LHCN-M2 (cell line): ENCODE results near the gene NFU1. TPM values are rescaled to one million over a fixed set of nuclear protein-coding genes. Genes with fewer than 3 reads are reported as not detected.

Experiments
- DNase-seq: peaks from one replicate; pipeline ENCODE4 v3.0.0-alpha.2; 2012; ENCODE audit warnings: low read depth
- polyA plus RNA-seq: library from polyadenylated mRNA; unstranded; fragments of >200 nt; gene quantifications from one replicate; pipeline ENCODE4 v1.2.1, GENCODE V29; 2012; ENCODE audit warnings: missing spikeins
- total RNA-seq: library from RNA; depleted of rRNA; stranded (reverse); fragments of >200 nt; gene quantifications from 2 replicates; pipeline ENCODE4 v1.2.3, GENCODE V29; 2014; rRNA removed

The NFU1 gene
- 34.9 and 48.0 TPM in 2 replicates for total RNA-seq
- 53.8 TPM for polyA plus RNA-seq

DNA sequence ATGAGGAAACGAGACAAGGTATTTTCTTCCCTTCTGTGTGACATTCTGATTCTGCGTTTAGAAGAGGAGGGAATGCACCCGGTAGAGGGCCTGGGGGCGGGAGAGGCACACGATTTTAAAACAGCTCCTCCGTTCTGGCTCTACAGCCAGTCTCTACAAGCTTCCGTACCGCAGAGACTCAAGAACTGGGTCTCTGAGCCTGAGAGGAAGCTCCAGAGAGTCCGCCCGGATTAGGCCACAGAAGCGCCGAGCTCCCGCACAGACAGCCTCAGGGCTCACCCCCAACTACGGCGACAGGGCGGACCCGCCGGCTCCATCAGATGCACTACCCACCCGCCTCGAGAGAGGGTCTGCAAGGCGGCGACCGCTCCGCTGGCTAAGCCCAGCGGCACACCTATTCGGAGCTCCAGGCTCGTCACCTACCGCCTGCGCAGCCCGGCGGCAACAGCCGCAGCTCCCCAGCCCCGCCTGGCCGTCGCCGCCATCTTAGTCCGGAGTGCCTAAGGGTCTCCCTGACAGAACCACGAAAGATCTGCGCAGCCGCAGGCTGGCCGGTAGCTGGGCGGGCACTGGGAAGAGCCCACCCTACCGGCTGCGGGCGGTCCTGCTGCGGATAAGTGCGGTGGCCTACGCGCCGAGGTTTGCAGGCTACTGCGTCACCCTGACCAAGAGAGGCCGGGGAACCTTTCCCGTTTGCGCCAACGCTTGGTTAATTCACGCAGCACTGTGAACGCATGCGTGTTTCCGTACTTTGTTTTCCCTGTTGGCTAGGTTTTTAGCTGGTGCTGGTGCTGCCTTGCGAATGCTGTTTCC is at the start of gene NFU1:
TSS of gene NFU1 (minus strand) at position 498 of the 813 bp plus-strand sequence. CDS start at position 485, 13 bp downstream.
- DNase-seq: peak; percentile 91

DNA sequence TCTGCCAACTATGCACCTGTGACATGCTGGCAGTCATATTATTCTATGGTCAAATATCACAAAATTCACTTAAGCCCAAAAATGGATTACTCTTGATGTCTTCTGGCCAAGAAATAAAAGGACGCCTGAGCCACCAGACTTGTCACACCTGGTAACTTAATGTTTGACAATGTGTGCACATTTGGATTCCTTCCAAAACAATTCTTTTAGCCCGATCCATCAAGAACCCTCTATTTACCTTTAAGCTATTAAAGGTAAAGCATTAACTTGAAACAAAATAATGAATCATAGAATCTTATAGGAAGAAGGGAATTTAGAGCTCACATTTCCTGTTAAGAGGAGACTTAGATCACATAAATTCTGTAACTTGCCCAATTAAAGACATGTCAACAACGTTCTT is 46.5 kb upstream of the NFU1 start:
- DNase-seq: no peak

DNA sequence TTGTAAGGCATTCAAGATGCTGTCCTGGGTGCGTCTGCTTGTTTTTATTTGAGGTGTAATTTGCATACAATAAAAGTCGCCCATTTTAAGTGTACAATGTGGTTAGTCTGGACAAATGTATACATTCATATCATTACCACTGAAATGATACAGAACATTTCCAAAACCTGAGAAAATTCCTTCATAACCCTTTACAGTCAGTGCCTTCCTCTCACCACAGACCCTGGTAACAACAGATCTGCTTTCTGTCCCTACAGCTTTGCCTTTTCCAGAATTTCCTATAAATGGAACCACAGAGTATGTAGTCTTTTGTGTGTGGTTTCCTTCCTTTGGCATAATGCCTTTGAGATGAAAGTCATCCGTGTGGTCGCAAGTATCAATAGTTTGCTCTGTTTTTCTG is 45.8 kb upstream of the NFU1 start:
- no peak for DNase-seq

DNA sequence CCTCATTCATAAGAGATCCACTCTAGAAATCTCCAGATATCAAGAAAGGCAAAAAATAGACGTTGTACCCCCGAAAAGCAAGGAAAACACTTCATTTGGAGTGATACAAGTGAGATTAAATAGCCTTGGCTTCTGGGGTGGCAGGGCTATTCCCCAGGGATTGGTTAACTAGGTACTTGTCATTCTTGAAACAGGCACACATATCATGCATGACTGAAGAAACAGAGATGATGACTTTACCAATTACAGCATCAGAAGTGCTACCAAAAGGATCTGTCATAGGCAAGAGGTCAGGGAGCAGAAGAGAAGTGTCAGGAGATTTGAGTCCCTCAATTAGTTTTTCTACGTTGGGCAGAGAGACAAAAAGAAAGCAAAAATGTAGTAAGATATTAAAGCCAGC is 45.2 kb upstream of the NFU1 start:
- DNase-seq: no peak

DNA sequence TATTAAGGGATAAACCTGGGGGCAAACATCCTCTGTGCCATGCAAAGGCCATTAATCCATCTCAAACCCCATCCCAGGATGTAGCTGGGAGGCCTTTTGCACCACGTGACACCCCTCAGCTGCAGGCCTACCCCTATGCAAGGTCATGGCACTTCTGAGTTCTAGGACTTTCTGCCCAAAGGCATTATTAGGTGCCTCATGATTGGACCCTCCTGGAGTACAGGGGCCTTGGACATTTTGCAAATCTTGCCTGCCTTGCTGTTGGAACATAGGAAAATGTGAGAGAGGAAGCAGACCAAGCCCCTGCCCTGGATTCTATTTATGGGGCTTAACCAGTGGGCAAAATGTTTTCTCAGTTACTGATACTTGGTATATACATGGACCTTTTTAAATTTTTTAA is 44.2 kb upstream of the NFU1 start:
- no peak for DNase-seq

DNA sequence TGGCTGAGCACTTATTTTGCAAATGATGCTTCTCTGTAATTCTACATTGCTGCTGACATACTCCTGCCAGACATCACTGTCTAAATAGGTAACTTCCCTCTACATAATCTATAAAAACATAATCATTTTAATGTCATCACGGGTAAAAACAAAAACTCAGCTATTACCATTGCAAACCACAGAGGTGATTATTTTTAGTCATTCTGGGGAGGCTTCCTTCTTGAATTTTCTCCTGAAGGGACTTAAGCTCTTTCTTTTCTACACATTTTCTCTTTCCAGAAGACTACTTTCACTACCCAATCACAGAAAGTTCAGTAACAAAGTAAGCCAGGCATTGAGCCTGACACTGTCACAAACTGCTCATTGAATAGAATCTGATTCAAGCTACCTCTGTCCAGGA is 40.4 kb upstream of the NFU1 start:
- DNase-seq: no peak

DNA sequence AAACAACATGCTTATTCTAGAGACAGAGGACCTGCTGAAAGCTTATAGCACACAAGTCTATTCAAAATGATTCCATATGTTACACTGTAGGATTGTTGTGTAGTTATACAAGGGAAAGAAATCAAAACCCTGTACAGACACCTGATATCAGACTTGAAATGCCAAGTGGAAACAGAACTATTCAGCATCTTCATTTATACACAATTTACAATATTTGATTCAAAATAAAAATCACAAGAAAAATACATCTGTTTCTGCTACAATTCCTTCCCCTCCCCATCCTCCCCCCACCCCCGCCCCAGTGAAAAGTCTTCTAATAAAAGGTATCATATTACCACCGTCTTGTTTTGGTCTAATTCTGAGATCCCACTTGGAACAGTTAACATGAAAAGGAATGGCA is 37.5 kb upstream of the NFU1 start:
- no peak for DNase-seq

DNA sequence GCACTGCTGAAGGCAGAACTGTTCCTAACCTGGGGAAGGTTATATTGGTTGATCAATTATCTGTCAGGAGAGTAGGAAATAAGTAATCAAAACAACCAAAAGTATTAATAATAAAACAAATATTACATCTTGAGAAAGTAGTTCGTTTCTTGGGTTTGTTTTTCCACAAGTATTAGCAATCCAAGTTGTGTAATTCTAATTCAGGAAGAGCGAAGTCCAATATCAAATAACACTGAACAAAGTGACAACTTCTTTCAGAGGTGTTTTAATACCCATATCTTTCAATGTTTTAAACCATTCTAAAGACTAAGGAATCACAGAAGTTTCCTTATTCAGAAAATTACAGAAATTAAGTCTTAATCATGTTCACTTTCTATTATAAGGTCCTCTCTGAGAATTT is 34.6 kb upstream of the NFU1 start:
- no peak for DNase-seq

DNA sequence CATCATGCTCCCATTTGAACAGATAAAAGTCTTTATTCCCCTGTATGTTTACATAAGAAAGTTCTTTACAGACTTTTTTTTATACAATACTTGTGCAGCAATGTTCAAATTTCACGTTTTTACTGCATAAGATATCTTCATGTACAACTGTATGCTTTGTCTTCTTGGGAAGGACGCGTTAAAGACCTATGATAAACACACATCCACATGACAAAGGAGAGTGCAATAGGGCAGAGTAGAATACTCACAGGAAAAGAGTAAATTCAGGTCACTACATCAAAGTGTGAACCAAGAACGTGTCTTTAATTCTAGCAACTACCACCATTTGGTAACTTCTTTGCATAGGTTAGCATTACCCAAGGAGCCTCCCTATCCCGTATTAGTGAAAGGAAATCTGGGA is 33.7 kb upstream of the NFU1 start:
- no peak for DNase-seq

DNA sequence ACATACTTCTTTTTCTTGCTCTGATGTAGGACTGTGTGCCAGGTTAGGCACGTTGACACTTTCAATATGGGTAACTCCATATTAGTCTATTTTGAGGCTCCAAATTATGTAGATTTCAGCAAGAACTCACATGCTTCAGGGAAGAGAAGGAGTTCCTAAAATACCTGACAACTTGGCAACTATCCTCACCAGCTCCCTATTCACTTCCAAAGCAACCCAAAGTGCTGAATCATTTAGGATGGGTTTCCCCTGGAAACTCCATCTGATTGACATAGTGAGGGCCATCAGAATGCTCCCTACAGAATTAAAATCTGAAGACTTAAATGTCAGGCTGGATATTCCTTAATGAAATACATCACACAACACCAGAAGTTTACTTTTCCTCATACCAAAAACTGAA is 32.5 kb upstream of the NFU1 start:
- DNase-seq: no peak

DNA sequence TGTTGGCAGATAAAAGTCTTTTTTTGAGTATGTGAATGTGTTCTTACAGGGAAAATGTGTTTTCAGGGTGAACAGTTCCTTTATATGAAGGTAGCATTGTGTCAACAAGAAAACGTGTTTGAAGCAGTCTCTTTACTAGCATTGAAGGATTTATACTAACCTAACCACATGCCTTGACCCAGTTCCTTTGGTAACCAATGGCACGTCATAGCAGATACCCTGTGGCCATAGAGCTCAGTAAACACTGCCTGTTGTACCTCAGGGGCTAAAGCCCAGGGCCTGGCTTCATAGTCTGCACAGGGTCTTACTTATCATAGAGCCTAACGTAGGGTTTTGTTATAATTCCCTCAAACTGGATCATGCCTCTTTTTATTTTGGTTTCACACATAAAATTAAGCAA is 32.1 kb upstream of the NFU1 start:
- no peak for DNase-seq

DNA sequence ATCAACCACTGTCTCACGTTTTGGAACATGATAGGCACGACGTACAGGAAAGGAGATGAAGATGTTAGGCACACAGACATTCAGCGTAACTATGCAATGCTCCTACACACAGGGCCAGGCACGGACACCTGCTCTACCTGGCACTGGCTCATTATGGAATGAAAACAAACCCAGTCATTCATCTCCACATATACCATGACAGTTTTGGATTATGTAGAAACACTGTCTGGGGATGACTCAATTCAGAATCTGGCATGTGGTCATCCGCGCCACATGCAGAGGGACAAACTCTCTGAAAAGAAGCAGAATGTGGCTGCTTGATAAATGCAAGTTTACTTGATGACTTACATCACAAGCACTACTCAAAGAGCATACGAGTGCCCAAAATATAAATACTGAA is 29.5 kb upstream of the NFU1 start:
- peak; percentile 23 for DNase-seq

DNA sequence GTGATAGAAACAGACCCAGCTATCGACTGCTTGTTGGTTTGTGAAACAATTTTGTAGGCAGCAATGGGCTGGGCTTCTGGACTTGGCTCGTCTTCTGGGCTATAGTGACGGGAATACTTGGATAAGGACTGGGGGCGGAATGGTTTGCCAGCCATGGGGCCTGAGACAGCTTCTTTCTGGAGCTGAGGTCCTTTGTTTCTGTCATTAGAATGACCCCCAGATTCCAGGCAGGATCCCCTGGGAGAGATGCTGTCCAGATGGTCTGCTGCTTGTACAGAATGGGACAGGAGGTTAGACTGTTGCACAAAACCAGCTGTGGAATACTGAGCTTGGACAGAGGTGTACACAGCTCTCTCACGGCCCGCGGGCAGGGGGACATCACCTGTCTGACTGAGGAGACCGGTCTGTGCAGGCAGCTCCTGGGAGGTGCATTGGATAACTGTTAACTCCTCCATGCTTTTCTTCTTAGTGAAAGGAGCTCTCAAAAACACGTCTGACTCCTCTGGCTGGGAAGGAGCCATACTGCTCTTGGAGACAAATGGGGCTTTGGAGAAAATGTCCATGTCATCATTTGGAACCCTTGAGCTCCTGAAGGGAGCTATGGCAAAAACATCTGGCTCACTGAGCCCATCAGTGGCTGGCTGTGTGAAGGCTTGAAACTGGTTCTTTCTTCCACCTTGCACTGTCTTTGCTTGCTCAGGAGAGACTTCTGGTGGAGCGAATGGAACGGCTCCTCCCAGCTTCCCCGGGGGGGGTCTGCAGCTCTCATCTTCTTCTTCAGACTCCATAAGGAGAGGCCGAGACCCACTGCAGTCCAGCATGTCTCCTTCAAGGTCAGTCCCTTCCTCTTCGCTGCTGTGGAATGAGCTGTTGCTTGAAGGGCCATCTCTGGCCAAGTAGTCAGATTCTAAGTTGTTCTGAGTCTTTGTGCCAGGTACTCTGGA is 28.6 kb upstream of the NFU1 start:
- DNase-seq: no peak

DNA sequence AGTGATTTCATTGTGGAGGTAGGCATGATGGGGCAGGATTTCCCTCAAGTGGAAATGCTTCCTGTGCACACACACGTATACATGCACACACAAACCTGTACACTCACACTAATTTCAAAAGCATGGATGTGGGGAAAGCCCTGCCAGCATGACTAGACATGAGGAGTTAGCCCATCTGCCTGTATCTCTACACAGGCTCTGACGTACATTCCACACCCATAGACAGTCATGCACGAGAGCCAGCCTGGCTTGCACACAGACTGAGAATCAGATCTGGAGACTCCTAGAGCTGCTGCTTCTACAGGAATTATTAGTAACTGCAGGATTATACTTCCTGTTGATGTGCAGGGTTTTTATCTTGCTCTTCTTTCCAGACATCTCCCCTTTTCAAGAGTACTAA is 27.3 kb upstream of the NFU1 start:
- no peak for DNase-seq

DNA sequence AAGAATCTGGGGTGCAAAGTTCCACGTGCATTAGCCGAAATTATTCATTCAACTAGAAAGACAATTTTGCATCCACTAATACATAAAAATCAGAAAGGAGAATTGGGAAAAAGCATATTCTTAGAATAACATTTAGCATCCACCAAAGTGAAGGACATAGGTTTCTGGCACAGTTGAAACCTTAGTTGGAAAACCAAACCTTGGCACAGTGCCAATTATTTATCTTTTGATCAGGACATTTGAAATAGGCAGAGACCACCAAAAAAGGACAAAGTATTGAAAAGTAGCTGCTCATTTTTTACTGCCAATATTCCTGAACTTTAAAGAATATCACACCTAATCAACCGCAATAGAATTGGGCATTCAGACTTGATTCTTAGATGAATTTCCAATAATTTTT is 25.5 kb upstream of the NFU1 start:
- DNase-seq: no peak

DNA sequence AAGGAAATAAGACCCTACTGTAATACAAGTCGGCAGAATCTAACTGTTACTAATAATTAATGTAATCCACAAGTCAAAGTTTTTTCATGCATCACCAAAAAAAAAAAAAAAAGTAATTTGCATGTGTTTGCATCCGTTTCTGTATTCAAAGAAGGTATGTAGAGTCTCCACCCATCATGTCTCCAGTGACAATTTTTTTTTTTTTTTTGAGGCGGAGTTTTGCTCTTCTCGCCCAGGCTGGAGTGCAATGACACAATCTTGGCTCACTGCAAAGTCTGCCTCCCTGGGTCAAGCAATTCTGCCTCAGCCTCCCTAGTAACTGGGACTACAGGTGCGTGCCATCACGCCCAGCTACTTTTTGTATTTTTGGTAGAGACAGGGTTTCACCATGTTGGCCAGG is 24.2 kb upstream of the NFU1 start:
- DNase-seq: no peak

DNA sequence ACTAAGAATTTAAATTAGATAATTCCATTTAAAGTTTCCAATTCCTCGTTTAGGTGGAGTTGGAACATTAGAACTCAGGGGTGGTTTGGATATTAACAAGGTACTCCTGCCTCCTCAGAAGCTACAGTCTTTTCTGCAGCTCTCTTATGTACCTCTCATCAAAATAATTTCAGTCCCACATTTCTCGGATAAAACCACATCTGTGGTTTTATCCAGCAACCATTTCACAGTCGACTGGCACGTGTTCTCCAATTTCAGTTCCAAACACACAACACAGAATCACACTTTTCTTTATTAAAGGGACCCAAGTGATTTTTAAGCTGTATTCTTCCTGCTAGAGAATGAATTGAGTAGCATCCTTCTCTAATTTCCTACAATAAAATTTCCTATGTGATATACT is 22.7 kb upstream of the NFU1 start:
- peak; percentile 44 for DNase-seq

DNA sequence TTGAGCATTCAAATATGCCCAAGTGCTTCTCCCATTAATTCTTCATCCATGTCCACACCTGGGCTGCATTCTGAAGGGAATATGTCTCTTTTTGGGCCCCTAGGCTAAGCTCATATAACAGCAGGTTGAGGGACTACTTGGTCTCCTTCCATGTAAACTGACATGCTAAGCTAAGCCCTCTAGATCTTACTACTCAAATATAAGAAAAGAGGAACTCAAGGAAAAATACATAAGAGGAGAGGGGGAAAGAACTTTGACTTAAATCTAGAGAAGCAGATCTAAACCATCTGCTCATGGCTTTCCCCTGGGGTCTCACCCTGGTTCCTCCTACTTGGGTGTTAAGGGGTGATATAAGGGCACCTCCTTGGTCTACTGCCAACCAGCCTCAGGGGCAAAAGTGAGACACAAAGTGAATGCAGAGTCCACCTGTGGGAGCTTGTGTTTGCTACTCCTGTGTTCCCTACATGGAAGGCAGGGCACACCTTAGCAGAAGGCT is 19.8 kb upstream of the NFU1 start:
- DNase-seq: no peak

DNA sequence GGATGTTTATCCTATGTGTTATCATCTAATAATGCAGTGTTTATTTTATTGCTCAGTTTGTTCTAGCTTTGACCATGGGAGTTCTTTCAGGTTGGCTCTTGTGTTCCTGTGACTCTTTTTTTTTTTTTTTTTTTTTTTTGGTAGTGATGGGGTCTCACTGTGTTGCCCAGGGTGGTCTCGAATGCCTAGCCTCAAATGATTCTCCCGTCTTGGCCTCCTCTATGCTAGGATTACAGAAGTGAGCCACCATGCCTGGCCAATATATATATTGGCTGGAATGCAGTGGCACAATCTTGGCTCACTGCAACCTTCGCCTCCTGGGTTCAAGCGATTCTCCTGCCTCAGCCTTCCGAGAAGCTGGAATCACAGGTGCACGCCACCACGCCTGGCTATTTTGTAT is 18.9 kb upstream of the NFU1 start:
- no peak for DNase-seq

DNA sequence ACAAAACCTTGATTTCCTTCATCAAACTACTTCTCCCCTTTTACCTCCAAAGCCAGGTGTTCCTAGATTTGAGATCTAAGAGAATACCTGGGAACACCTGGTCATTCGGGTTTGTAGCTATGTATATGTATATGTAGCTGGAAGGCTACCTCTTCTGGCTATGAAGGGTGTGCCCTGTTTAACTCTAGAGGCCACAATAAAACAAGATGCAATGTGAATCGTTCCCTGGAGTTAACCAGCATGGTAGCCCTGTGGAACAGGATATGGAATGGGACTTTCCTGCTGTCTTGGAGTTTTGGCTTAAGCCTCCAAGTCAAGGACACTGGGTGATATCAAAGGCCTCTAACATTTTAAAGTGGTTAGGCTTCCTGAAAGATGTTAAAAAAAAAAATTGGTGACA is 17.7 kb upstream of the NFU1 start:
- no peak for DNase-seq

DNA sequence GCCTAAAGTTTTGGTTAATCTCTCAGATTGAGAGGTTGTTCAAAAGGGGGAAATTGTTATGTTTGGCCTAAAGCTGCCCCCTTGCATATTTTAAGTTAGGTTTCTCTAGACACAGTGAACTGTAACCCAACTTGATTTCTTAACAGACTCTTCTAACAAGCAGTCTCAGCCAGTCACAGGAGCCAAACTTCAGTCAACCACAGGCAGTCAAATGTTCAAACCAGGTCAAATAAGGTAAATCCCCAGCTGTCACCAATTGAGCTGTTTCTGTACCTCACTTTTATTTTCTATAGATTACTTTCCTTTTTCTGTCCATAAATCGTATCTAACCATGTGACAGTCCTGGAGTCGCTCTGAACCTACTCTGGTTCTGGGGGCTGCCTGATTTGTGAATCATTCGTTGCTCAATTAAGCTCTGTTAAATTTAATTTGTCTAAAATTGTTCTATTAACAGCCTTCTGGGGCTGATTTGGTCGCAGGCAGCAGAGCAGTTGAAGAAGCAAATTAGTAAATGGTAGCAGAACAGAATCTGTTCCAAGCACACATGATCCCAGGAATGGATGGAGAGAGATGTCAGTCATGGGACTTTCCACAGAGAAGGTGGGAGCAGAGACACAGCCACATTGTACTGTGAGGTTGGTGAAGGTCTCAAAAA is 16.4 kb upstream of the NFU1 start:
- DNase-seq: peak; percentile 10

DNA sequence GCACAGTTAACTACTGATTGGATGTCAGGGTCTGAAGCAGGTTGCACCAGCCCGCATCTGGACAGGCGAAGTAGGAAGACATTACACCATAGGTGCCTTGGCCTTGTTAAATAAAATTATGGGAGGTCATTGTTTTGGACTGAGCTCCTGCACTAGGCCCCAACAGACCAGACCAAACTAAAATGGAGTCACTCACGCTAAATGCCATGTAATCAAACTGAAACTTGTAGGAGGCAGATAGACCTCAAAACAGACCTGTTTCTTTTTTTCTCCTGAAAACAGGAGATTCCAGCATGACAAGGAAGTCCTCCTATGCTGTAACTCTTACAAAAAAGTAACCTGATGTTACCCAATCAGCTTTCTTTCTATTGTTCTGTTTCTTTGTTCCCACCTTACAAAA is 15.5 kb upstream of the NFU1 start:
- DNase-seq: no peak
